ENCODE results near the gene CCDC3.

The CCDC3 gene

DNA sequence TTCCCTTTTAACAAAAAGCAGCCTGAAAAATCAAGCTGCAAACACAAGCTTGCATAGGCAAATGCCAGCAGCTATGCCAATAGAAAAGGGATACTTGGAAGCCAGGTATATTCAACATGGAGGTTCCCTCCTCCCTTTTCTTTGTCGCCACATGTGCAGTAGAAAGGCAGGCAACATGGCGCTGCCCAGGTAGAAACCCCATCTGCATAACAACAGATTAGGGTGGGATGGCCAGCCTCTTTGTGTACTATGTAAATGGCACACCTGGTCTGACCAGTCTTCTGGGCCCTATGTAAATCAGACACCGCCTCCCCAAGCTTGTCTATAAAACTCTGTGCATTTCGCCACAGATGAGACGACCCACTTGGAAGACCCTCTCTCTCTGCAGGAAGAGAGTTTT, 58.1 kb downstream of the CCDC3 start:
- H3K4me1 ChIP-seq (ENCODE audit: low read length) = no peaks in the 10 kb centered on the region
- no peaks in the 10 kb centered on the region for H3K9me2 ChIP-seq (replicated peaks; ENCODE audit: insufficient read depth, low read length)
- DNase-seq = no peak
- H2AFZ ChIP-seq (ENCODE audit: low read length) = no peak overlapping the region
- no peaks in the 10 kb centered on the region for H3K9me3 ChIP-seq (replicated peaks; ENCODE audit: insufficient read depth, low read length)
- no peaks in the 10 kb centered on the region for H4K20me1 ChIP-seq (ENCODE audit: insufficient read depth, low read length)
- H3K27ac ChIP-seq (ENCODE audit: low read length) = no peak overlapping the region
- no peak overlapping the region for H3K9ac ChIP-seq (ENCODE audit: low read length)
- H3K4me2 ChIP-seq (ENCODE audit: low read depth, low read length) = no peak overlapping the region
- H3K79me2 ChIP-seq (ENCODE audit: low read length) = no peaks in the 10 kb centered on the region
- no peaks in the 10 kb centered on the region for H3K27me3 ChIP-seq (replicated peaks; ENCODE audit: insufficient read depth, low read length)
- no peak overlapping the region for H3K4me3 ChIP-seq (ENCODE audit: low read length)
- TF ChIP-seq, protein P1, sequence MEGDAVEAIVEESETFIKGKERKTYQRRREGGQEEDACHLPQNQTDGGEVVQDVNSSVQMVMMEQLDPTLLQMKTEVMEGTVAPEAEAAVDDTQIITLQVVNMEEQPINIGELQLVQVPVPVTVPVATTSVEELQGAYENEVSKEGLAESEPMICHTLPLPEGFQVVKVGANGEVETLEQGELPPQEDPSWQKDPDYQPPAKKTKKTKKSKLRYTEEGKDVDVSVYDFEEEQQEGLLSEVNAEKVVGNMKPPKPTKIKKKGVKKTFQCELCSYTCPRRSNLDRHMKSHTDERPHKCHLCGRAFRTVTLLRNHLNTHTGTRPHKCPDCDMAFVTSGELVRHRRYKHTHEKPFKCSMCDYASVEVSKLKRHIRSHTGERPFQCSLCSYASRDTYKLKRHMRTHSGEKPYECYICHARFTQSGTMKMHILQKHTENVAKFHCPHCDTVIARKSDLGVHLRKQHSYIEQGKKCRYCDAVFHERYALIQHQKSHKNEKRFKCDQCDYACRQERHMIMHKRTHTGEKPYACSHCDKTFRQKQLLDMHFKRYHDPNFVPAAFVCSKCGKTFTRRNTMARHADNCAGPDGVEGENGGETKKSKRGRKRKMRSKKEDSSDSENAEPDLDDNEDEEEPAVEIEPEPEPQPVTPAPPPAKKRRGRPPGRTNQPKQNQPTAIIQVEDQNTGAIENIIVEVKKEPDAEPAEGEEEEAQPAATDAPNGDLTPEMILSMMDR (IDR thresholded peaks at IDR 0.05; ENCODE audit: low read length) = no peak
- TF ChIP-seq EZH2phosphoT487 (IDR thresholded peaks at IDR 0.05; ENCODE audit: low read length) (no peak), EZH2 (optimal IDR thresholded peaks at IDR 0.05; ENCODE audit: low read depth, low read length) (no peak)
- no peaks in the 10 kb centered on the region for H3F3A ChIP-seq (ENCODE audit: insufficient read depth, low read length)
- H3K36me3 ChIP-seq (replicated peaks; ENCODE audit: insufficient read depth, low read length) = no peaks in the 10 kb centered on the region

DNA sequence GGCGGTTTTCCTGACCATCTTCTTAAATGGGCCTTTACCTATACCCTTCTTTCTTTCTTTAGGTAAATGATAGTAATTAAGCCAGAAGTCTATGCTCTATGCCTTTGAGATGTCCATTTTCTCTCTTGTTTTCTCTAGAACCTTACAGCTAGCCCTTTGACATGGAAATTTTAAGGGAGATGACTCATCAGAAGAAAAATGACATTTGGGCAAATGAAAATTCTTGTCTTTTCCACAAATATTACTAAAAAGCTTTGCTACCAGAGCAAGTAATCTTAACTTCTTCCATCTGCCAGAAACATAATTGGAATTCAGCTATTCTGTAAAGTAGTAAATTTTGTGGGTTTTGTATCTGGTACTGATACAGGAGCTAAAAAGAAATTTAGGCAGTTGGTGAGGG, 59.5 kb downstream of the CCDC3 start:
- DNase-seq = no peak
- H3K79me2 ChIP-seq (ENCODE audit: low read length) = no peaks in the 10 kb centered on the region
- no peaks in the 10 kb centered on the region for H3K9me2 ChIP-seq (replicated peaks; ENCODE audit: insufficient read depth, low read length)
- H3K4me2 ChIP-seq (ENCODE audit: low read depth, low read length) = no peak overlapping the region
- H3K9me3 ChIP-seq (replicated peaks; ENCODE audit: insufficient read depth, low read length) = no peaks in the 10 kb centered on the region
- no peaks in the 10 kb centered on the region for H4K20me1 ChIP-seq (ENCODE audit: insufficient read depth, low read length)
- H2AFZ ChIP-seq (ENCODE audit: low read length) = no peak overlapping the region
- no peaks in the 10 kb centered on the region for H3K4me1 ChIP-seq (ENCODE audit: low read length)
- no peaks in the 10 kb centered on the region for H3K36me3 ChIP-seq (replicated peaks; ENCODE audit: insufficient read depth, low read length)
- no peaks in the 10 kb centered on the region for H3K27me3 ChIP-seq (replicated peaks; ENCODE audit: insufficient read depth, low read length)
- no peak overlapping the region for H3K9ac ChIP-seq (ENCODE audit: low read length)
- no peak overlapping the region for H3K4me3 ChIP-seq (ENCODE audit: low read length)
- no peaks in the 10 kb centered on the region for H3F3A ChIP-seq (ENCODE audit: insufficient read depth, low read length)
- TF ChIP-seq, protein P1 (IDR thresholded peaks at IDR 0.05; ENCODE audit: low read length) = no peak
- TF ChIP-seq EZH2phosphoT487 (IDR thresholded peaks at IDR 0.05; ENCODE audit: low read length) = no peak
- TF ChIP-seq EZH2 (optimal IDR thresholded peaks at IDR 0.05; ENCODE audit: low read depth, low read length) = no peak
- no peak overlapping the region for H3K27ac ChIP-seq (ENCODE audit: low read length)

DNA sequence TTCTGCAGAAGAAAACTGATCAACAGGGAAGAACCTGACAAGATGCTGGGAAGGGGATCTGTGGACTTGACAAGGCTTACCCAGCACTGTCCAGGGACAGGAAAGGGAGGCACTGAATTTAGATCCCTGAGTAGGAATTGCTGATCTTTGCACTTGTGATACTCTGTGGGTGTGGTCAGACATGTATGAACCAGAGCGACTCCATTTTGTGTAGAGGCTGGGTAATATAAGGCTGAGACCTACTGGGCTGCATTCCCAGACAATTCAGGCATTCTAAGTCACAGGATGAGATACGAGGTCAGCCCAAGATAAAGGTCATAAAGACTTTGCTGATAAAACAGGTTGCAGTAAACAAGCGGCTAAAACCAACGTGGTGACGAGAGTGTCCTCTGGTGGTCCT, 60.7 kb downstream of the CCDC3 start:
- no peaks in the 10 kb centered on the region for H4K20me1 ChIP-seq (ENCODE audit: insufficient read depth, low read length)
- no peaks in the 10 kb centered on the region for H3K4me1 ChIP-seq (ENCODE audit: low read length)
- H3K27ac ChIP-seq (ENCODE audit: low read length) = no peak overlapping the region
- H3K79me2 ChIP-seq (ENCODE audit: low read length) = no peaks in the 10 kb centered on the region
- no peaks in the 10 kb centered on the region for H3K9me2 ChIP-seq (replicated peaks; ENCODE audit: insufficient read depth, low read length)
- DNase-seq = no peak
- no peak overlapping the region for H3K4me2 ChIP-seq (ENCODE audit: low read depth, low read length)
- H3K27me3 ChIP-seq (replicated peaks; ENCODE audit: insufficient read depth, low read length) = no peaks in the 10 kb centered on the region
- TF ChIP-seq, protein P1 (IDR thresholded peaks at IDR 0.05; ENCODE audit: low read length) = no peak
- TF ChIP-seq EZH2phosphoT487 (IDR thresholded peaks at IDR 0.05; ENCODE audit: low read length) (no peak), EZH2 (optimal IDR thresholded peaks at IDR 0.05; ENCODE audit: low read depth, low read length) (no peak)
- no peak overlapping the region for H3K4me3 ChIP-seq (ENCODE audit: low read length)
- H3F3A ChIP-seq (ENCODE audit: insufficient read depth, low read length) = no peaks in the 10 kb centered on the region
- no peaks in the 10 kb centered on the region for H3K36me3 ChIP-seq (replicated peaks; ENCODE audit: insufficient read depth, low read length)
- no peak overlapping the region for H2AFZ ChIP-seq (ENCODE audit: low read length)
- no peak overlapping the region for H3K9ac ChIP-seq (ENCODE audit: low read length)
- H3K9me3 ChIP-seq (replicated peaks; ENCODE audit: insufficient read depth, low read length) = no peaks in the 10 kb centered on the region
